Gastroesophageal sphincter (tissue), 3 donors: ENCODE data around the gene MYORG.

ENCODE experiments used
- CTCF ChIP-seq, 4 experiments: fragments of 200-600 bp in 2 of 4; fragments of 450-650 bp in 2 of 4; sonication (generic) in 1 of 4; IDR thresholded peaks; one replicate each; pipeline ENCODE4 v1.5.1; 2017 to 2019; ENCODE audit warnings: antibody characterized with exemption in 4 of 4, mild to moderate bottlenecking in 2 of 4, moderate library complexity in 2 of 4
- POLR2A ChIP-seq, 2 donors: fragments of 450-650 bp; IDR thresholded peaks; one replicate each; pipeline ENCODE4 v1.6.1; 2017; ENCODE audit warnings: antibody characterized with exemption in 2 of 2, mild to moderate bottlenecking in 2 of 2, moderate library complexity in 1 of 2
- POLR2AphosphoS5 ChIP-seq: sonication (generic); formaldehyde crosslinking; IDR thresholded peaks from one replicate; pipeline ENCODE4 v1.6.1; 2017; ENCODE audit warnings: antibody characterized with exemption

GRCh38 chr9:34347800-34348158 is 28.9 kb downstream of the MYORG start:
- TF ChIP-seq CTCF (IDR thresholded peaks at IDR 0.05) = no peak
- TF ChIP-seq POLR2AphosphoS5 = no peak
- no peak for TF ChIP-seq POLR2A (IDR thresholded peaks at IDR 0.05)
